Activated CD4-positive, alpha-beta T cell treated with anti-CD3 and anti-CD28 coated beads for 36 hours (primary cell): ENCODE data around the gene KCNA10. TPM values are rescaled to one million over a fixed set of nuclear protein-coding genes. Genes with fewer than 3 reads are reported as not detected.

Experiments
- ATAC-seq: fragments of 200-7000 bp; cut with Tn5 transposase; one replicate; pipeline ENCODE4 v1.10.0; 2021; ENCODE audit warnings: mild to moderate bottlenecking, moderate library complexity
- CTCF ChIA-PET: fragments of 350-600 bp; sonication (Branson Sonifier 250); formaldehyde crosslinking; loops from one replicate; lab custom pipeline; 2021; ENCODE audit warnings: antibody characterized with exemption; lab: Charles Lee
- POLR2A ChIA-PET: fragments of 350-600 bp; sonication (Branson Sonifier 250); formaldehyde crosslinking; loops from one replicate; lab custom pipeline; 2021; ENCODE audit warnings: antibody characterized with exemption, inconsistent platforms; lab: Charles Lee
- DNase-seq: peaks from one replicate; pipeline ENCODE4 v3.0.0-alpha.2; 2020
- H3K27ac Mint-ChIP-seq: one replicate; pipeline ENCODE4 v1.8.0; 2021; ENCODE audit warnings: mixed read lengths
- H3K27me3 Mint-ChIP-seq: one replicate; pipeline ENCODE4 v1.8.0; 2021; ENCODE audit warnings: mixed read lengths
- H3K36me3 Mint-ChIP-seq: one replicate; pipeline ENCODE4 v1.8.0; 2021; ENCODE audit warnings: low read depth, mixed read lengths
- H3K4me1 Mint-ChIP-seq: one replicate; pipeline ENCODE4 v1.8.0; 2021; ENCODE audit warnings: mixed read lengths
- H3K4me3 Mint-ChIP-seq: one replicate; pipeline ENCODE4 v1.8.0; 2021; ENCODE audit warnings: mild to moderate bottlenecking, moderate library complexity, mixed read lengths
- H3K9me3 Mint-ChIP-seq: one replicate; pipeline ENCODE4 v1.8.0; 2021; ENCODE audit warnings: low read depth, mixed read lengths
- intact Hi-C, 2 experiments: fragments of 100-400 bp; cut with DNase I in 1 of 2; cut with micrococcal nuclease in 1 of 2; formaldehyde crosslinking; loops; one replicate each; pipeline versions ENCODE4 v1.14.2 to v1.15.1; 2022 to 2024; cut with DNase I, micrococcal nuclease
- total RNA-seq, 2 experiments: library from RNA; stranded (reverse); gene quantifications; one replicate each; pipeline ENCODE4 v1.2.3, GENCODE V29; 2021

KCNA10 gene
- total RNA-seq, 2 experiments from 2014 or later, result not detected

GRCh38 chr1:110551278-110551809, 32.4 kb upstream of the KCNA10 start:
- Mint-ChIP-seq H3K36me3 (no peaks in the 10 kb centered on the region), H3K27ac (no peak overlapping the region), H3K27me3 (peaks cover 34% of the 10 kb centered on the region), H3K4me1 (no peaks in the 10 kb centered on the region), H3K4me3 (no peak overlapping the region), H3K9me3 (no peaks in the 10 kb centered on the region)
- intact Hi-C loops, result no loop called here
- ChIA-PET POLR2A (no interaction called here), CTCF (interaction anchor here (0.8 kb wide), 1 partner anchor 454 kb away, joined by 4 read pairs; no protein-coding TSS in a partner anchor)
- DNase-seq, result no peak
- no peak for ATAC-seq

- intact Hi-C loops, result no loop called here
- CTCF ChIA-PET, result interaction anchor here (0.6 kb wide), 1 partner anchor 184 kb away, joined by 3 read pairs; no protein-coding TSS in a partner anchor
- H3K4me1 Mint-ChIP-seq, result no peaks in the 10 kb centered on the region
These were observed 30.9 kb upstream of the KCNA10 start for GRCh38 chr1:110549831-110550230.

GRCh38 chr1:110548381-110548780, 29.4 kb upstream of the KCNA10 start:
- Mint-ChIP-seq H3K36me3 (no peaks in the 10 kb centered on the region), H3K4me3 (no peak overlapping the region), H3K9me3 (no peaks in the 10 kb centered on the region), H3K4me1 (no peaks in the 10 kb centered on the region), H3K27ac (no peak overlapping the region), H3K27me3 (peaks cover 28% of the 10 kb centered on the region)
- ChIA-PET CTCF (interaction anchor here (0.7 kb wide), 2 partner anchors 217 to 219 kb away, joined by 3 read pairs; no protein-coding TSS in a partner anchor), POLR2A (no interaction called here)
- intact Hi-C loops, result no loop called here
- ATAC-seq, result no peak
- DNase-seq, result no peak

More at GRCh38 chr1:110549831-110550230, 30.9 kb upstream of the KCNA10 start:
- ATAC-seq (no peak), DNase-seq (no peak)
- peaks cover 34% of the 10 kb centered on the region for H3K27me3 Mint-ChIP-seq
- no peak overlapping the region for H3K27ac Mint-ChIP-seq
- no peaks in the 10 kb centered on the region for H3K9me3 Mint-ChIP-seq
- H3K36me3 Mint-ChIP-seq, result no peaks in the 10 kb centered on the region
- H3K4me3 Mint-ChIP-seq, result no peak overlapping the region
- POLR2A ChIA-PET, result no interaction called here

- no peak overlapping the region for H3K27ac Mint-ChIP-seq
- H3K36me3 Mint-ChIP-seq, result no peaks in the 10 kb centered on the region
- H3K4me1 Mint-ChIP-seq, result no peaks in the 10 kb centered on the region
- H3K9me3 Mint-ChIP-seq, result no peaks in the 10 kb centered on the region
- ChIA-PET POLR2A (no interaction called here), CTCF (no interaction called here)
- intact Hi-C loops, result no loop called here
- DNase-seq (no peak), ATAC-seq (no peak)
- H3K4me3 Mint-ChIP-seq, result no peak overlapping the region
- H3K27me3 Mint-ChIP-seq, result peaks cover 17% of the 10 kb centered on the region
These were observed 28.0 kb upstream of the KCNA10 start for GRCh38 chr1:110547017-110547416.

GRCh38 chr1:110545492-110545891, 26.5 kb upstream of the KCNA10 start:
- intact Hi-C loops, result no loop called here
- DNase-seq, result no peak

GRCh38 chr1:110544753-110545152, 25.8 kb upstream of the KCNA10 start:
- no peak overlapping the region for H3K4me3 Mint-ChIP-seq
- peaks cover 17% of the 10 kb centered on the region for H3K27me3 Mint-ChIP-seq
- H3K4me1 Mint-ChIP-seq, result no peaks in the 10 kb centered on the region
- POLR2A ChIA-PET, result no interaction called here
- H3K27ac Mint-ChIP-seq, result no peak overlapping the region
- DNase-seq (no peak), ATAC-seq (no peak)
- H3K36me3 Mint-ChIP-seq, result no peaks in the 10 kb centered on the region
- no peaks in the 10 kb centered on the region for H3K9me3 Mint-ChIP-seq
- CTCF ChIA-PET, result interaction anchor here (0.8 to 1.7 kb wide), 4 partner anchors 10 to 47 kb away, joined by 3 to 7 read pairs (median 4); no protein-coding TSS in a partner anchor
- intact Hi-C loops, result no loop called here

More at GRCh38 chr1:110545492-110545891, 26.5 kb upstream of the KCNA10 start:
- H3K4me1 Mint-ChIP-seq, result no peaks in the 10 kb centered on the region
- H3K4me3 Mint-ChIP-seq, result no peak overlapping the region
- H3K9me3 Mint-ChIP-seq, result no peaks in the 10 kb centered on the region
- CTCF ChIA-PET, result interaction anchor here (1.2 to 1.7 kb wide), 3 partner anchors 9 to 28 kb away, joined by 3 to 7 read pairs (median 4); no protein-coding TSS in a partner anchor
- ATAC-seq, result no peak
- POLR2A ChIA-PET, result no interaction called here
- H3K36me3 Mint-ChIP-seq, result no peaks in the 10 kb centered on the region
- H3K27me3 Mint-ChIP-seq, result peaks cover 17% of the 10 kb centered on the region
- H3K27ac Mint-ChIP-seq, result no peak overlapping the region

- intact Hi-C loops, result no loop called here
- Mint-ChIP-seq H3K27ac (no peak overlapping the region), H3K4me1 (no peaks in the 10 kb centered on the region), H3K9me3 (no peaks in the 10 kb centered on the region), H3K27me3 (peaks cover 14% of the 10 kb centered on the region), H3K4me3 (no peak overlapping the region), H3K36me3 (no peaks in the 10 kb centered on the region)
- ChIA-PET POLR2A (no interaction called here), CTCF (interaction anchor here (0.6 to 1.4 kb wide), 4 partner anchors 22 to 881 kb away, joined by 3 to 4 read pairs (median 3); no protein-coding TSS in a partner anchor)
- no peak for ATAC-seq
- DNase-seq, result no peak
These were observed 23.8 kb upstream of the KCNA10 start for GRCh38 chr1:110542725-110543124.

GRCh38 chr1:110541906-110542395, 23.0 kb upstream of the KCNA10 start:
- no peak overlapping the region for H3K27ac Mint-ChIP-seq
- H3K4me1 Mint-ChIP-seq, result no peaks in the 10 kb centered on the region
- H3K9me3 Mint-ChIP-seq, result no peaks in the 10 kb centered on the region
- intact Hi-C loops, result no loop called here
- no peaks in the 10 kb centered on the region for H3K36me3 Mint-ChIP-seq
- CTCF ChIA-PET, result interaction anchor here (0.6 to 1.7 kb wide), 7 partner anchors 17 to 993 kb away, joined by 3 to 4 read pairs (median 4); no protein-coding TSS in a partner anchor
- H3K4me3 Mint-ChIP-seq, result no peak overlapping the region
- POLR2A ChIA-PET, result no interaction called here
- no peak for DNase-seq
- H3K27me3 Mint-ChIP-seq, result peaks cover 13% of the 10 kb centered on the region
- ATAC-seq, result no peak

GRCh38 chr1:110540891-110541685, 22.1 kb upstream of the KCNA10 start:
- Mint-ChIP-seq H3K4me1 (no peaks in the 10 kb centered on the region), H3K9me3 (no peaks in the 10 kb centered on the region), H3K4me3 (no peak overlapping the region), H3K27me3 (peaks cover 7% of the 10 kb centered on the region), H3K27ac (no peak overlapping the region), H3K36me3 (no peaks in the 10 kb centered on the region)
- ATAC-seq, result no peak
- DNase-seq, result no peak
- POLR2A ChIA-PET, result no interaction called here
- intact Hi-C loops, result no loop called here
- CTCF ChIA-PET, result interaction anchor here (0.6 to 1.7 kb wide), 9 partner anchors 16 to 992 kb away, joined by 3 to 4 read pairs (median 3); no protein-coding TSS in a partner anchor

- ATAC-seq (no peak), DNase-seq (no peak)
- no peaks in the 10 kb centered on the region for H3K36me3 Mint-ChIP-seq
- no peak overlapping the region for H3K27ac Mint-ChIP-seq
- H3K4me3 Mint-ChIP-seq, result no peak overlapping the region
- ChIA-PET CTCF (interaction anchor here (1.8 kb wide), 1 partner anchor 233 kb away, joined by 4 read pairs; no protein-coding TSS in a partner anchor), POLR2A (interaction anchor here (0.6 kb wide), 1 partner anchor 237 kb away, joined by 3 read pairs; no protein-coding TSS in a partner anchor)
- H3K4me1 Mint-ChIP-seq, result no peaks in the 10 kb centered on the region
- peaks cover 2% of the 10 kb centered on the region for H3K27me3 Mint-ChIP-seq
- no peaks in the 10 kb centered on the region for H3K9me3 Mint-ChIP-seq
- intact Hi-C loops, result no loop called here
These were observed 19.9 kb upstream of the KCNA10 start for GRCh38 chr1:110538921-110539320.

GRCh38 chr1:110538075-110538474, 19.1 kb upstream of the KCNA10 start:
- no peaks in the 10 kb centered on the region for H3K27me3 Mint-ChIP-seq
- POLR2A ChIA-PET, result no interaction called here
- DNase-seq (no peak), ATAC-seq (no peak)
- no peak overlapping the region for H3K4me3 Mint-ChIP-seq
- CTCF ChIA-PET, result interaction anchor here (0.5 to 1.8 kb wide), 4 partner anchors 14 to 335 kb away, joined by 3 to 4 read pairs (median 4); no protein-coding TSS in a partner anchor
- H3K4me1 Mint-ChIP-seq, result no peaks in the 10 kb centered on the region
- H3K27ac Mint-ChIP-seq, result no peak overlapping the region
- no peaks in the 10 kb centered on the region for H3K9me3 Mint-ChIP-seq
- H3K36me3 Mint-ChIP-seq, result no peaks in the 10 kb centered on the region
- intact Hi-C loops, result no loop called here
